Epithelial cell of proximal tubule (primary cell): ENCODE data around the gene CTIF. TPM values are rescaled to one million over a fixed set of nuclear protein-coding genes. Genes with fewer than 3 reads are reported as not detected.
A peak's percentile ranks its signal among the peaks of the same experiment; 100 is the strongest.
"Not testable (repeated sequence)": the region's sequence is repeated elsewhere in the genome, so short reads cannot be mapped to it uniquely, and the experiment has no call there.

Source experiments
- DNase-seq: peaks from one replicate; pipeline ENCODE4 v3.0.0-alpha.2; 2011; ENCODE audit warnings: low read depth
- H3K4me3 ChIP-seq: 2 replicates; pipeline ENCODE4 v1.5.1; 2011; ENCODE audit warnings: low read depth, mild to moderate bottlenecking, low read length
- CTCF ChIP-seq: conservative IDR thresholded peaks from 2 replicates; pipeline ENCODE4 v1.5.1; 2012; ENCODE audit warnings: low read depth, mild to moderate bottlenecking, low read length
- total RNA-seq: library from RNA; depleted of rRNA; stranded (reverse); fragments of >200 nt; gene quantifications from 2 replicates; pipeline ENCODE4 v1.2.3, GENCODE V29; 2015

Gene CTIF
- total RNA-seq, 1 donor from 2014 or later, result 12.9 TPM

- TF ChIP-seq CTCF, result no peak
- DNase-seq, result no peak
Observed at GRCh38 chr18:48709371-48710062, 170.7 kb downstream of the CTIF start.

GRCh38 chr18:48711651-48712486 is 173.0 kb downstream of the CTIF start:
- no peak overlapping the region for H3K4me3 ChIP-seq
- TF ChIP-seq CTCF, result peak; percentile 51
- no peak for DNase-seq

More at GRCh38 chr18:48709371-48710062, 170.7 kb downstream of the CTIF start:
- H3K4me3 ChIP-seq, result no peak overlapping the region

- no peak for TF ChIP-seq CTCF
- DNase-seq, result no peak
- no peak overlapping the region for H3K4me3 ChIP-seq
Observed at GRCh38 chr18:48713309-48713708, 174.5 kb downstream of the CTIF start.

GRCh38 chr18:48714873-48715272 is 176.0 kb downstream of the CTIF start:
- no peak for DNase-seq
- TF ChIP-seq CTCF, result no peak
- no peak overlapping the region for H3K4me3 ChIP-seq

GRCh38 chr18:48715711-48716361 is 177.0 kb downstream of the CTIF start:
- no peak for DNase-seq
- TF ChIP-seq CTCF, result no peak
- no peak overlapping the region for H3K4me3 ChIP-seq

GRCh38 chr18:48717227-48717626 is 178.4 kb downstream of the CTIF start:
- DNase-seq, H3K4me3 ChIP-seq: not testable (repeated sequence)

GRCh38 chr18:48718251-48718959 is 179.6 kb downstream of the CTIF start:
- no peak overlapping the region for H3K4me3 ChIP-seq

More at GRCh38 chr18:48718251-48718959, 179.6 kb downstream of the CTIF start:
- no peak for DNase-seq
- TF ChIP-seq CTCF, result no peak
